Measurements from ENCODE around the gene OR5P2.
A peak's percentile ranks its signal among the peaks of the same experiment; 100 is the strongest.

- TF ChIP-seq TCF7L2 (IDR thresholded peaks at IDR 0.05; ENCODE audit: low read depth, low read length) = no peak
- peak; percentile 17 for TF ChIP-seq CTCF (IDR thresholded peaks at IDR 0.05)
- no peak for TF ChIP-seq REST (IDR thresholded peaks at IDR 0.05; ENCODE audit: insufficient read depth in 1 of 2, low read depth in 2 of 2, low read length in 1 of 2)
- TF ChIP-seq POLR2AphosphoS5 (IDR thresholded peaks at IDR 0.05; ENCODE audit: low read depth, low read length) = no peak
- no peak for TF ChIP-seq SIN3A (IDR thresholded peaks at IDR 0.05; ENCODE audit: borderline replicate concordance, insufficient read depth, low read depth, low read length)
Observed at GRCh38 chr11:7775689-7776088, 21.1 kb downstream of the OR5P2 start.

Data from Panc1 (cell line).